ENCODE data around the gene LAMA2. TPM values are rescaled to one million over a fixed set of nuclear protein-coding genes. Genes with fewer than 3 reads are reported as not detected.

LAMA2 gene
- total and polyA plus RNA-seq, 2 donors (not counting 3 experiments of a cell fraction or from before 2014, with no cell fraction given): 0.51 to 0.75 TPM

DNA sequence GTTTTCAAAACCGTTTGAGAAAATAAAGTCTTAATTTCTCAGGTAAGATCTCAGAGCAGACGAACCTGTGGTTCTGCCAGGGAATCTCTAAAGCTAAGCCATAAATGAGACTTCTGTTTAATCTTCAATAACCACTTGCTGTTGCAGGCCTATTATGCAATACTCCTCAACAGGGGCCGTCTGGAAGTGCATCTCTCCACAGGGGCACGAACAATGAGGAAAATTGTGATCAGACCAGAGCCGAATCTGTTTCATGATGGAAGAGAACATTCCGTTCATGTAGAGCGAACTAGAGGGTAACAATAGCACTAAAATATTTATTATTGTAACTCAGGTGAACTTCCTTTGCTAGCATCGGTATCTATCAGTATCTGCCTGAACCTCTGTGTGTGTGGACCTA, 603.4 kb downstream of the LAMA2 start:
- H3K4me1 ChIP-seq (ENCODE audit: control insufficient read depth, extremely low read depth, insufficient read depth, low read length): peaks cover 23% of the 10 kb centered on the region
- no peak for FAIRE-seq
- POLR2A ChIA-PET: no interaction called here
- no peak overlapping the region for H3K27ac ChIP-seq (ENCODE audit: insufficient read depth, low read depth, low read length)
- BruUV-seq (replicated peaks): no TSS peak
- no peaks in the 10 kb centered on the region for H4K20me1 ChIP-seq (replicated peaks; ENCODE audit: control insufficient read depth, extremely low read depth, insufficient read depth, low read length)
- H3K4me2 ChIP-seq (ENCODE audit: insufficient read depth, low read length): no peak overlapping the region
- H2AFZ ChIP-seq (ENCODE audit: low read depth, low read length): no peak overlapping the region
- H3K4me3 ChIP-seq (replicated peaks in 1 of 3; ENCODE audit: insufficient read depth in 1 of 3, low read depth in 1 of 3, low read length in 3 of 3): no peak overlapping the region
- no peaks in the 10 kb centered on the region for H3K36me3 ChIP-seq (ENCODE audit: control insufficient read depth in 2 of 2, extremely low read depth in 1 of 2, insufficient read depth in 2 of 2, low read length in 2 of 2)
- intact Hi-C loops (cut with micrococcal nuclease): no loop called here
- TF ChIP-seq, protein P1, sequence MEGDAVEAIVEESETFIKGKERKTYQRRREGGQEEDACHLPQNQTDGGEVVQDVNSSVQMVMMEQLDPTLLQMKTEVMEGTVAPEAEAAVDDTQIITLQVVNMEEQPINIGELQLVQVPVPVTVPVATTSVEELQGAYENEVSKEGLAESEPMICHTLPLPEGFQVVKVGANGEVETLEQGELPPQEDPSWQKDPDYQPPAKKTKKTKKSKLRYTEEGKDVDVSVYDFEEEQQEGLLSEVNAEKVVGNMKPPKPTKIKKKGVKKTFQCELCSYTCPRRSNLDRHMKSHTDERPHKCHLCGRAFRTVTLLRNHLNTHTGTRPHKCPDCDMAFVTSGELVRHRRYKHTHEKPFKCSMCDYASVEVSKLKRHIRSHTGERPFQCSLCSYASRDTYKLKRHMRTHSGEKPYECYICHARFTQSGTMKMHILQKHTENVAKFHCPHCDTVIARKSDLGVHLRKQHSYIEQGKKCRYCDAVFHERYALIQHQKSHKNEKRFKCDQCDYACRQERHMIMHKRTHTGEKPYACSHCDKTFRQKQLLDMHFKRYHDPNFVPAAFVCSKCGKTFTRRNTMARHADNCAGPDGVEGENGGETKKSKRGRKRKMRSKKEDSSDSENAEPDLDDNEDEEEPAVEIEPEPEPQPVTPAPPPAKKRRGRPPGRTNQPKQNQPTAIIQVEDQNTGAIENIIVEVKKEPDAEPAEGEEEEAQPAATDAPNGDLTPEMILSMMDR (IDR thresholded peaks at IDR 0.05; ENCODE audit: extremely low read depth in 1 of 2, insufficient read depth in 1 of 2, low read depth in 1 of 2, low read length in 2 of 2): no peak
- TF ChIP-seq GATA2 (IDR thresholded peaks at IDR 0.05; ENCODE audit: insufficient read depth, insufficient read length, low read depth, low read length) (no peak), POLR2AphosphoS5 (IDR thresholded peaks at IDR 0.05; ENCODE audit: insufficient read depth, low read depth, low read length) (no peak), FOS (IDR thresholded peaks at IDR 0.05; ENCODE audit: borderline replicate concordance, insufficient read depth, low read length) (no peak), JUN (IDR thresholded peaks at IDR 0.05; ENCODE audit: borderline replicate concordance, insufficient read depth, insufficient read length, low read depth) (no peak), MYC (IDR thresholded peaks at IDR 0.05; ENCODE audit: low read depth, low read length) (no peak), EZH2 (IDR thresholded peaks at IDR 0.05; ENCODE audit: borderline replicate concordance, low read depth, low read length, severe bottlenecking) (no peak)
- TF ChIP-seq, protein P2, sequence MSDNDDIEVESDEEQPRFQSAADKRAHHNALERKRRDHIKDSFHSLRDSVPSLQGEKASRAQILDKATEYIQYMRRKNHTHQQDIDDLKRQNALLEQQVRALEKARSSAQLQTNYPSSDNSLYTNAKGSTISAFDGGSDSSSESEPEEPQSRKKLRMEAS (IDR thresholded peaks at IDR 0.05; ENCODE audit: insufficient read depth, insufficient read length): no peak
- H3K9me3 ChIP-seq (replicated peaks; ENCODE audit: control insufficient read depth, insufficient read depth, low read length): no peaks in the 10 kb centered on the region
- no peaks in the 10 kb centered on the region for H3K79me2 ChIP-seq (ENCODE audit: control insufficient read depth, insufficient read depth, low read length)
- H3K9ac ChIP-seq (replicated peaks; ENCODE audit: extremely low read depth, insufficient read depth, low read length): no peak overlapping the region
- H3K9me1 ChIP-seq (replicated peaks; ENCODE audit: control insufficient read depth, extremely low read depth, insufficient read depth, low read length): no peaks in the 10 kb centered on the region
- DNase-seq (ENCODE audit: low read depth, low spot score): no peak
- dilution Hi-C loops (cut with MboI; ENCODE audit: extremely low pct_ligation_motif_present, low sequenced_read_pairs): no loop called here
- H3K27me3 ChIP-seq (ENCODE audit: control insufficient read depth in 2 of 2, insufficient read depth in 2 of 2, low read length in 2 of 2): no peaks in the 10 kb centered on the region
- CTCF ChIA-PET: interaction anchor here (1.6 to 2.1 kb wide), 2 partner anchors 11 to 20 kb away, joined by 5 to 6 read pairs; no protein-coding TSS in a partner anchor

All from endothelial cell of umbilical vein (primary cell).